ENCODE measurements around the gene PLD1. TPM values are rescaled to one million over a fixed set of nuclear protein-coding genes. Genes with fewer than 3 reads are reported as not detected.

PLD1 gene
- total and polyA plus RNA-seq, 2 of the 8 experiments (the other 6 are each of a cell fraction or from before 2014, with no cell fraction given), result 1.2 to 2.6 TPM

DNA sequence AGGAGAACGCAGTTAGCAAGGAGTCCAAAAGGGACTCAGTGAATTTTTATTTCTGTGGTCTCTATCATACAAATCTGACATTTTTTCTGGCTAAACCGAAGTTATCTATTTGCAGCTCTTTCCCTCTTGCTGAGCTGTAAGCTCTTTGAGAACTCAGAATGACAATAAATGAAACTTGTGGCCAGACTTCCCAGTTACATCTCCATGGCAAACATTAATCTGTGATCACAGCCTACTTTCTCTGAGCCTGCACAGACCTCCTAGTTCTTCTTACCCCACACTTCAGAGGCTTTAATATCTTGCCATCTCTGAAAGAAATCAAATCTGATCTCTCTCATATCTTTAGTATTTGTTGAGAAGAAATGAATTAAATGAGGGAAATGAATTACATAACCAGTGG, 58.0 kb downstream of the PLD1 start:
- no peak for TF ChIP-seq CEBPB (IDR thresholded peaks at IDR 0.05; ENCODE audit: low read depth, low read length)
- TF ChIP-seq SUZ12 (IDR thresholded peaks at IDR 0.05; ENCODE audit: low read length), result no peak
- TF ChIP-seq TEAD4 (IDR thresholded peaks at IDR 0.05; ENCODE audit: low read depth, low read length), result no peak
- TF ChIP-seq TAF7 (optimal IDR thresholded peaks at IDR 0.05; ENCODE audit: borderline replicate concordance, low read depth, low read length), result no peak
- TF ChIP-seq CBX8 (IDR thresholded peaks at IDR 0.05; ENCODE audit: borderline replicate concordance, low read depth, low read length), result no peak
- no peak for TF ChIP-seq SIRT6 (IDR thresholded peaks at IDR 0.05; ENCODE audit: low read length)
- TF ChIP-seq TAF1 (IDR thresholded peaks at IDR 0.05; ENCODE audit: low read depth, low read length), result no peak
- no peak for TF ChIP-seq TBP (IDR thresholded peaks at IDR 0.05; ENCODE audit: low read depth, low read length)
- no peak for TF ChIP-seq RBBP5 (IDR thresholded peaks at IDR 0.05; ENCODE audit: borderline replicate concordance, low read depth, low read length)
- Histone ChIP-seq H3K9me3 (ENCODE audit: insufficient read depth in 2 of 2, low read depth in 1 of 2, low read length in 1 of 2) (no peaks in the 10 kb centered on the region), H3K4ac (replicated peaks; ENCODE audit: insufficient read length, low read depth, low read length) (no peak overlapping the region), H2BK120ac (replicated peaks; ENCODE audit: low read depth, low read length) (no peak overlapping the region), H3K9ac (replicated peaks in 1 of 4; ENCODE audit: extremely low read depth in 1 of 4, low read depth in 3 of 4, low read length in 3 of 4) (no peak overlapping the region), H3K18ac (ENCODE audit: extremely low read depth, low read length) (no peak overlapping the region), H4K20me1 (replicated peaks in 1 of 2; ENCODE audit: control insufficient read depth in 1 of 2, insufficient read depth in 2 of 2, low read length in 2 of 2) (no peaks in the 10 kb centered on the region), H3K23ac (ENCODE audit: insufficient read length) (no peak overlapping the region), H3K4me2 (ENCODE audit: insufficient read depth in 1 of 2, low read depth in 2 of 2, low read length in 2 of 2) (no peak overlapping the region), H2BK15ac (ENCODE audit: low read length) (no peak overlapping the region), H2AK5ac (ENCODE audit: low read depth, low read length) (no peak overlapping the region), H3K36me3 (ENCODE audit: control insufficient read depth in 2 of 4, insufficient read depth in 4 of 4, low read length in 3 of 4) (no peaks in the 10 kb centered on the region), H2BK20ac (ENCODE audit: low read length) (no peak overlapping the region), H4K8ac (ENCODE audit: extremely low read depth, insufficient read depth, low read length) (no peak overlapping the region), H3K27me3 (replicated peaks in 1 of 4; ENCODE audit: control insufficient read depth in 3 of 4, extremely low read depth in 1 of 4, insufficient read depth in 3 of 4, low read length in 3 of 4) (no peaks in the 10 kb centered on the region), H3K23me2 (ENCODE audit: low read depth, low read length) (no peaks in the 10 kb centered on the region), H3K79me2 (ENCODE audit: control insufficient read depth in 1 of 2, insufficient read depth in 2 of 2, low read length in 2 of 2) (no peaks in the 10 kb centered on the region), H3K4me3 (ENCODE audit: extremely low read depth in 1 of 4, insufficient read depth in 2 of 4, low read depth in 3 of 4, low read length in 4 of 4) (no peak overlapping the region), H3K27ac (ENCODE audit: low read depth, low read length) (no peak overlapping the region), H2BK12ac (ENCODE audit: low read depth, low read length) (no peak overlapping the region), H2AFZ (ENCODE audit: low read length) (no peak overlapping the region), H4K91ac (replicated peaks; ENCODE audit: insufficient read length, low read length) (no peak overlapping the region), H3K56ac (replicated peaks; ENCODE audit: insufficient read length, low read depth, low read length) (no peak overlapping the region), H3K14ac (ENCODE audit: insufficient read length) (no peak overlapping the region), H2BK5ac (ENCODE audit: low read depth, low read length) (no peak overlapping the region), H3K79me1 (ENCODE audit: low read depth, low read length) (no peaks in the 10 kb centered on the region), H3K4me1 (replicated peaks in 1 of 4; ENCODE audit: control insufficient read depth in 3 of 4, insufficient read depth in 4 of 4, low read length in 3 of 4) (peaks cover 0 to 6% (median 2%) of the 10 kb centered on the region in 4 experiments; a peak in 2 of 7 replicates), H4K5ac (ENCODE audit: insufficient read length, low read depth, low read length) (no peak overlapping the region)
- WGBS, 2 experiments (ENCODE audit: extremely low coverage in 1 of 2, insufficient coverage in 1 of 2, insufficient read length in 1 of 2, insufficient replicate concordance in 2 of 2, low coverage in 1 of 2, low lambda C conversion rate in 2 of 2, missing lambda C conversion rate in 1 of 2), result 84% methylated on average over 2 of the region's 2 CpGs; no CpG with 5 or more reads in 1 of the 2 experiments
- FAIRE-seq, result no peak
- DNase-seq (ENCODE audit: low read depth in 1 of 2, low spot score in 2 of 2), result no peak
- ChIA-PET POLR2A (ENCODE audit: partially characterized antibody) (no interaction called here), CTCF (ENCODE audit: partially characterized antibody) (interaction anchor here (1.2 to 2.0 kb wide), 3 partner anchors 10 to 49 kb away, joined by 3 to 9 read pairs (median 4); no protein-coding TSS in a partner anchor)

Measured in H1 (cell line).